Stimulated activated CD4-positive, alpha-beta T cell treated with anti-CD3 and anti-CD28 coated beads, Interleukin-12 subunit alpha, Interleukin-12 subunit beta, amount 100 ng/mL, for 48 hours (primary cell): ENCODE results near the gene GARIN5A.
A peak's percentile ranks its signal among the peaks of the same experiment; 100 is the strongest.

Experiments used
- DNase-seq, 3 donors: peaks; one replicate each; pipeline ENCODE4 v3.0.0-alpha.2; 2020; ENCODE audit warnings: low read depth in 2 of 3, low spot score in 1 of 3

GARIN5A gene

GRCh38 chr19:50509366-50509765 lies 32.7 kb upstream of the GARIN5A start:
- no peak for DNase-seq

GRCh38 chr19:50508843-50509190 lies 32.2 kb upstream of the GARIN5A start:
- DNase-seq, result no peak

- DNase-seq, result no peak
These were observed 30.7 kb upstream of the GARIN5A start for GRCh38 chr19:50507376-50507775.

GRCh38 chr19:50506700-50507099 lies 30.1 kb upstream of the GARIN5A start:
- DNase-seq, result no peak

- DNase-seq, result no peak
These were observed 29.4 kb upstream of the GARIN5A start for GRCh38 chr19:50505856-50506611.

GRCh38 chr19:50501568-50502475 lies 25.2 kb upstream of the GARIN5A start:
- no peak for DNase-seq

GRCh38 chr19:50501186-50501567 lies 24.5 kb upstream of the GARIN5A start:
- DNase-seq, result no peak

- no peak for DNase-seq
These were observed 24.1 kb upstream of the GARIN5A start for GRCh38 chr19:50500753-50501151.

GRCh38 chr19:50500060-50500752 lies 23.6 kb upstream of the GARIN5A start:
- DNase-seq, result no peak

GRCh38 chr19:50498219-50499056 lies 21.8 kb upstream of the GARIN5A start:
- DNase-seq, result no peak

- no peak for DNase-seq
These were observed 20.4 kb upstream of the GARIN5A start for GRCh38 chr19:50497022-50497405.

GRCh38 chr19:50496189-50497021 lies 19.8 kb upstream of the GARIN5A start:
- no peak for DNase-seq

- no peak for DNase-seq
These were observed 18.4 kb upstream of the GARIN5A start for GRCh38 chr19:50495020-50495531.

- no peak for DNase-seq
These were observed 17.8 kb upstream of the GARIN5A start for GRCh38 chr19:50494186-50495019.

- DNase-seq, result no peak
These were observed 16.5 kb upstream of the GARIN5A start for GRCh38 chr19:50493171-50493570.

GRCh38 chr19:50492303-50493052 lies 15.8 kb upstream of the GARIN5A start:
- DNase-seq, result peak in 2 of 3 donors; percentile 17

- no peak for DNase-seq
These were observed 14.4 kb upstream of the GARIN5A start for GRCh38 chr19:50490991-50491472.

- no peak for DNase-seq
These were observed 13.8 kb upstream of the GARIN5A start for GRCh38 chr19:50490411-50490811.
